Activated CD4-positive, alpha-beta T cell treated with anti-CD3 and anti-CD28 coated beads, Interleukin-2, amount 50 U/mL, for 1 hour (primary cell): ENCODE data around the gene RPS14.
A peak's percentile ranks its signal among the peaks of the same experiment; 100 is the strongest.

Source experiments
- DNase-seq: peaks from one replicate; pipeline ENCODE4 v3.0.0-alpha.2; 2020

Gene RPS14

DNA sequence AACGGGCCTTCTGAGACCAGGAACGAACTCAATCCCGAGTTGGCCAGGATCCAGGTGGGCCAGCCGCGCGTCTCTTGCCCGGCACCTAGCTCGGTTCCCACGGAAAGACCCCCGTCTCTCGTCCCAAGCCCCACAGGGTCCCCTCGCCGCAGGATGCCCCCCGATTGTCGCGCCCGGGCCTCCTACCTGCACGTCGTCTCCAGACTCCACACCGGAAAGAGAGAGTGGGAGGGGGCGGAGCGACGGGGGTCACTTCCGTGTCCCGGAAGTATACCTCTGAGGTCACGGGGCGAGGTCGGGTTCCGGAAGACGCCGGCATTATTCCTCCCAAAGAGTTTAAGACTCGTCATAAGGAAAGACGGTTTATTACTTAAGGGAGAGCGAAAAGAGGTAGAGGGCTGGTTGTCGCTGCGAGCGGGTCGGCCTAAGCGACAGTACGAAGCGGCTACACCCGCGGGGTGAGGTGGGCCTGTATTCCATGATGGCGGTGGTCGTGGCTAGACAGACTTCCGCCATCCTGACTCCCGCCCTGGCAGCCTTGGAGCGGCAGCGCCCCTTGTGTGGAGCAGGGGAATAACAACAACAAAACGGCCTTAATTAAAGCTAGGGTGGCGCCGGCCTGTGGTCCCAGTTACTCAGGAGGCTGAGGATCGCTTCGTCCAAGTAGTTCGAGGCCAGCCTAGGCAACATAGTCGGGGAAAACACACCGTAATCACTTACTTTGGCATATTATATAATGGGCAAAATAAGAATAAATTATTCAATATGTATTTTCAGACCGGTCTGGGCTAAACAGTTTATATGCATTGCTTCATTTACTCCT lies at the start of gene RPS14:
Gene RPS14 (minus strand): TSS at position 223 of the 823 bp plus-strand sequence. CDS start 2,006 bp downstream, outside the sequence.
- peak; percentile 95 for DNase-seq

DNA sequence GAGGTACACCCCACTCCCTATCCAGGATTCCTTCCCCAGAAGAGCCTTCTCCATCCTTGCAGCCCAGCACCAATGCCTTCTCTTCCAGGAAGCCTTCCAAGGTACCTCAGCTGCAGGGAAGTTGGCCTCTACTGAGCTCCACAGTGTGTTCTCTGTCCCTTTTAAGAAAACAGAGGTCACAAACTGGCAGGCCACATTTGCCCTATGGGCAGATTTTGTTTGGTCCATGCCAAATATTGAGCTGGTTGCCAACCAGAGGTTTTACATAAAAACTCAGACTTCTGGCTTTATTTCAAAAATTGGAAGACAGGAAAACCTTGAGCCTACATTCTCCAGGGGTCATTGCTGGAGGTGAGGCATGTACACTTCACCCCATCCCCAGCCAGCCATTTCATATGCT lies 49.4 kb upstream of the RPS14 start:
- no peak for DNase-seq

DNA sequence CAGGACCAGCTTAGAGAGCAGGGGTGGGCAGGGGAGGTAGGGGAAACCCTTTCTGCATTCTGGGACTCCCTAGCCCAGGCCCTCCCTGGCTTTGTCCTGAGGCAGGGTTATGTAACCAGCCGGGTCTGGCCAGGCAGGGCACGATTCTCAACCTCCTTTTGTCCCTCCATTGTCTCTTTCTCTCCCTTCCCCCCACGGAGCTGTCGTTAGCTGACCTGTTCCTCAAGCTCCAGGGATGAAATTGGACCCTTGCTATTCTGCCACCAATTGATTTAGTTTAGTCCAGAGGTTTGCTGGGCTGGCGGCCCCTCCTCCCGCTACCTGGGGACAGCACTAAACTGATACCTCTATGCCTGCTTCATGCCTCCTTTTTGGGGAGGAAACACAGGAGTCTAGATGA lies 49.0 kb upstream of the RPS14 start:
- no peak for DNase-seq

DNA sequence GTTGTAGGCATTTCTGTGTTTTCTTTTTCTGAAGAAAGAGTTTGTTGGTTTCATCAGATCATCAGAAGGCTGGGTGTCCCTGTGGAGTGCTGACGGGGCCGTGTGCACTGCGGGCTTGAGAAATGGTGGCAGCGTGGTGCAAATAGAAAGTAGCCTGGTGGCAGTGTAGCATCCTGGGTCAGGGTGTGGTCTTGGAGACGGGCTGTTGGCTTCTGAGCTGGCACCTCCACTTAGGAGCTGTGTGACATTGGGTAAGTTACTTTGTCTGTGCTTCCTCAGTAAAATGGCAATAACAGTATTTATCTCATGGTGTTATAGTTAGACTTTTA lies 48.4 kb upstream of the RPS14 start:
- DNase-seq: no peak

DNA sequence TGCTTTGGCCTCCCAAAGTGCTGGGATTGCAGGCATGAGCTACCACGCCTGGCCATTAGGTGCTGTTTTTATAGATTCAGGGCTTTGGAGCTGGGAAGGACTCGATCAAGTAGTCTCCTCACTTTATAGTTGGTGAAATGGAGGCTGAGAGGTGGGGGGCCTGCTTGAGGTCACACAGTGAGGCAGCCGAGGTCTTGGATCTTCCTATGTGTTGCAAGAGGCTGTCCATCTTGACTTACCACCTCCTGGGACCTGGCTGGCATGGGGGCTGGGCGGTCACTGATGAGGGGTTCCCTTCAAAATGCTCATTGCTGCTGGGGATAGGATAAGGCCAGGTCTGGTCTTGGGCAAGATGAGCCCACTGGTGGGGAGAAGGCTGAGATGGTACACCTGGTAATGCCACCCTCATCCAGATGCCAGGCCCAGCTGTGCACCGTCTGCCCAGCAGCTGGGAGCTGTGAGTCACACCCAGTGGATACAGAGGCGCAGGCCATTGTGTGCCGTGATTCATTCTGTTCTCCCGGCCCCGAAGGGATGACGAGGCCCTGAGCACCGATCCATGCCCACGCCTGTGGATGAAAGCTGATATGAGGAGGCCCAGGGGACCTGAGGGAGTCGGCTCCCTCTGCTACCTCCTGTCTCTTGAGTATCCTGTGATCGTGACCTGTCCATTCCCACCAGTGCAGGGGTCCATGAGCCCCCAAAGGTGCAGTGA lies 47.9 kb upstream of the RPS14 start:
- DNase-seq: no peak

DNA sequence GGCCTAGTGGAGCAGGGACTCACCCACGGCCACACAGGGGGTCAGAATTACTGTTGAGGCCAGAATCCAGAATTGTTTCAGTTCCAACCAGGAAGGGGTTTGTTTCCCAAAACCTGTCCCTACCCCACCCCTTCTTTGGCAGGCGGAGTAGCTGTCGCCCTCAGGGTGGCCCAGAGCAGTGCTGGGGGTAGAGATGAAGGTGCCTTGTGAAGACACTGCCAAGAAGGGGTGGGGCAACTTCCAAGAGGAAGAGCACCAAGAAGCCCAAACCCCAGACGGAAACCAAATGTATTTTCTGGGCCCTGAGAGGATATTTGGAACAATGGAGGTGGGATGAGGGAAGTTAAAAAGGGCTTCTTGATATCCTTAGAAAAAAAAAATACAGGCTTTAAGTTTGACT lies 47.0 kb upstream of the RPS14 start:
- DNase-seq: no peak

DNA sequence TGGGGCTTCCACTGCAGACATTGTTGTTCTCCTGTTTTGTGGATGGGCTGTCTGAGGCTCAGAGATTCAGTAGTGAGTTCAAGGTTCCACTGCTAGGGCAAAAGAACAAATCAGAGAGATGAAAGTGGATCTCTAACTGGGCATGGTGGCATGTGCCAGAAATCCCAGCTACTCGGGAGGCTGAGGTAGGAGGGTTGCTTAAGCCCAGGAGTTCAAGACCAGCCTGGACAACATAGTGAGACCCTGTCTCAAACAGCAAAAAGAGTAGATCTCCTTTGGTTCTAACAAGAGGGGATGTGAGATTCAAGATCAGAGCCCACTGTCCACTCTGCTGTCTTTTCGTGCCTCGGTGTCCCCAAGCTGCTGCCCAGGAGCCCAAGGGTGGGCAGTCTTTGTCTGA lies 46.6 kb upstream of the RPS14 start:
- no peak for DNase-seq

DNA sequence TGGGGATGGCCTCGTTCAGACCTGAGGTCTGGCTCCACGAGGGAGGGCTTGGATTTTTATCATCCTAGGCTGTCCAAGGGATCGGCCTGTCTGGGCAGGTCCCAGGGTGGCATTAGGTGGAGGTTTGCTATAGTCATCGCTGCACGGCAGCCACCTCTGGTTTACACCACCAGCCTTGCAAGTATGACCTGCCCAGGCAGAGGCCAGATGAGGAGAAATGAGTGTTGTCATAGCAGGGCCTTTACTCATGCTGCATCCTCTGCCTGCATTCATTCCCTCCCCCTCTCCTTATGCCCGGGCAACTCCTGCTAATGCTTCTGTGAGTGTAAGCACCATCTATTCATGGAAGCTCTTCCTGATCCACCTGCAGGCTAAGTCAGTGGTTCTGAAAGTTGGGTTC lies 43.1 kb upstream of the RPS14 start:
- no peak for DNase-seq

DNA sequence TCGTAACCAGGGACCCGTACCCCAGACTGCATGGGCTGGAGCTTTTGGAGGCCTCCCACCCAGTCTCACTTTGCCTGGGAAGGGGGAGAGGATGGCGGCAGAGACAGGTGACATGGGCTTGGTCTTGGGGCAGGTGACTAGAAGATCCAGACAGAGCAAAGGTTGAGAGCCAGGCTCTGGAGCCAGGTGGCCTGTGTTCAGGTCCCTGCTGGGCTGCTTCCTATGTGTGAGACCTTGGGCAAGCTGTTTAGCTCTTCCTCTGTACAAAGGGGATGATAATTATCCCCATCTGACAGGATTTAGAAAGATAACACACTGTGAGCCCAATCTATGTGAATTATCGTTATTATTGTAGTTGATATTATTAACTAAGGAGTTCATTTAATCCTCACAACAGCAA lies 42.3 kb upstream of the RPS14 start:
- DNase-seq: no peak

DNA sequence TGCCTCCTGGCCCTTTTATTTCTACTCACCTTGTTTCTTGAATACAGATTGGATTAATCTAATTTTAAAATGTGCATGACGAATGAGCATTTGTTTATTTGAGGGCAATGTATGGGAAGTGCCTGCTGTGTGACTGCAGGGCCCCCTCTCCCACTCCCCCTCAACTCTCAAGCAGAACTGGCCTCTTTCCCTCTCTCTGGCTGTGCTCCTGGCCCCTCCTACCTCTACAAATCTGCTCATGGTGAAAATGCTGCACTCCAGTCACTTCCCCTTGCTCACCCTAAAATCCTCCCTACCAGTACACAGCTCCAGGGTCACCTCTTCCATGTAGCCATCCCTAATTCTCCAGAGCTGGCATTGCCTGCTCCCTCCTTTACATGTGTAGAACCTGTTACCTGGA lies 41.2 kb upstream of the RPS14 start:
- no peak for DNase-seq

DNA sequence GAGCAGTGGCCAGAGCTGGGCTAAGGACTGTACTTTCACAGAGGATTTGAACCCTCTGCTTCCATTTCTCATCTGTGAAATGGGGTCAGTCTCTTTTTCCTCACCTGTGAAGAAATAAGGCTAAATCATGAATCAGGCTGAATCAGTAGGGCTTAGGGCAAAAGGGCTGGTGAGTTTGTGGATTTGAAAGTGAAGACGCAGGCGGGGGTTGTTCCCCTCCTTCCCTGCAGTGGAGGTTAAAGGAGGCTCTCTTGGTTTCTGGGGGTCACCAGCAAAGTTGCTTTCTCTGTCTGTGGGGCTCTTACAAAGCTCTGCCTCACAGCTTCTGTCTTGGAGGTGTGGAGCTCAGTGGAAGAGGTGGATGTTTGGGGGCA lies 40.7 kb upstream of the RPS14 start:
- no peak for DNase-seq

DNA sequence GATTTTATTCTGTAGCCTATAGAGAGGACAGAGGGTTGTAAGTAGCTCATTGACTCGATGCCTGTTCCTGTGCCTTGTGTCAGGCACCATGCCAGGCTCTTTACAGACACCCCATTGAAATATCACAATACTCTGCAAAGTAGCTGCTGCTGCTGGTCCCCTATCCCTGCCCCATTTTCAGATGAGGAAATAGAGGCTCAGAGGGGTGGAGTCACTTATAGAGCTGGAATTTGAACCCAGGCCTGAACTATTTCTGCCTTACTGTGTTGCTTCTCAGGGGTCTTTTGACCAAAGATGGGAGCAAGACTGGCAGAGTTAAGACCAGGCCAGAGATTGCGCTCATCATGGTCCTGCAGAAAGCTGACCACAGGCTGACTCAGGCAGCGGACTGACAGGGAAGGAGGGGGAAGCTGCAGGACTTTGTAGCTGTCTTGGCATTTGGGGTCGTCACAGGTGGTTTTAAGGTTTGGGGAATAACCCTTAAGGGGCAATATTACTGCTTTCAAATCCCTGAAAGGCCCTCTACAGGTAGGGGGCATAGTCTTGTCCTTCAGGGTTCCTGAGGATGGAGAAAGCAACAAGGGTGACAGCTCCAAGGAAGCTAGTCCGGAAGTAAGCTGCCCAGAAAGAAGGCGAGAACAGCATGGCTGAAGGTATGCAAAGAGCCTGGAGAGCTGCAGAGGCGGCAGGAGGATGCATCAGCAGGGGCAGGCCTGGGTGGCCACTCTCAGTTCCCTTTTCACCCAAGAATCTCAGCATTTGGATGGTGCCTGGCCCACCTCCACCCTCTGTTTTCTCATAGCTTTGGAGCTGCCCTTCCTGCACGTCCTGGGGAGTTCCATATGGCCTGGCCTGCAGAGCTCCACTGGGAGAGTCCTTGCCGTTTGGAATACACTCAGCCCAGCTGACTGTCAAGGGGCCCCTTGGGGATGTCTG lies 40.1 kb upstream of the RPS14 start:
- DNase-seq: no peak

DNA sequence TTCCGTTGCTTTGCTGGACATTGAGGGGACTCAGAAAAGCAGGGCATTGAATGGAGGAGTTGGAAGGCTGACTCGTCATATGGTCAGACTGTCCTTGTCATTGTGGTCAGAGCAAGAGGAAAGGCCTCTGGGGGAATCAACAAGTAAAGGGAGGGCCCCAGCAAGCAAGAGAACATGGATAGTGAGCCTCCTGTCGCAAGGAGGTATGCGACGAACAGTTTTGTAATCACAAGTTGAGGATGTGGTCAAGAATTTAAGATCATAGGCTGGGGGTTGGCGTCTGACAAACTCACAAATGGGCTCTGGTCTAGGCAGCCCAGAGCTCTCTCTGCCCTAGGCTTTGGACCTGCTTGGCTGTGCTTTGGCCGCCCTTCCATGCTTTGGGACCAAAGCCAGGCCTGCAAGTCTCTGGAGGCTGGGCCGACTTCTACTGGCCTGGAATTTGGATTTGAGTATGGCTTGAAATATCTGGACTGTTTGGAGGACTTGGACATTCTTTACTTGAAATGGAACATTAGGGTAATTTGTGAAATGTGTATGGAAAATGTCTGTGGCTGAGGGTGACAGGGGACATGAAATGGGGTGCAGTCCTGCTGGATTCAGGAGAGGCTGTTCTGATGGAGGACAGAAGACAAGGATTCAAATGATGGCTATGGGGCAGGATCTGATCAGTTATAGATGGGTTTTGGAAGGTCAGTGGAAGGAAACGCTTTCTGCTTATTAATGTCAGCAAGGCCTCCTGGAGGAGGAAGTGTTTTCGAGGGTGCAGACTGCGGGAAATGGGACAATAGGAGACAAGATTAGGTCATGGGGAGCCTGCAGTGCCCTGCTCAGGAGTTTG lies 39.2 kb upstream of the RPS14 start:
- no peak for DNase-seq

DNA sequence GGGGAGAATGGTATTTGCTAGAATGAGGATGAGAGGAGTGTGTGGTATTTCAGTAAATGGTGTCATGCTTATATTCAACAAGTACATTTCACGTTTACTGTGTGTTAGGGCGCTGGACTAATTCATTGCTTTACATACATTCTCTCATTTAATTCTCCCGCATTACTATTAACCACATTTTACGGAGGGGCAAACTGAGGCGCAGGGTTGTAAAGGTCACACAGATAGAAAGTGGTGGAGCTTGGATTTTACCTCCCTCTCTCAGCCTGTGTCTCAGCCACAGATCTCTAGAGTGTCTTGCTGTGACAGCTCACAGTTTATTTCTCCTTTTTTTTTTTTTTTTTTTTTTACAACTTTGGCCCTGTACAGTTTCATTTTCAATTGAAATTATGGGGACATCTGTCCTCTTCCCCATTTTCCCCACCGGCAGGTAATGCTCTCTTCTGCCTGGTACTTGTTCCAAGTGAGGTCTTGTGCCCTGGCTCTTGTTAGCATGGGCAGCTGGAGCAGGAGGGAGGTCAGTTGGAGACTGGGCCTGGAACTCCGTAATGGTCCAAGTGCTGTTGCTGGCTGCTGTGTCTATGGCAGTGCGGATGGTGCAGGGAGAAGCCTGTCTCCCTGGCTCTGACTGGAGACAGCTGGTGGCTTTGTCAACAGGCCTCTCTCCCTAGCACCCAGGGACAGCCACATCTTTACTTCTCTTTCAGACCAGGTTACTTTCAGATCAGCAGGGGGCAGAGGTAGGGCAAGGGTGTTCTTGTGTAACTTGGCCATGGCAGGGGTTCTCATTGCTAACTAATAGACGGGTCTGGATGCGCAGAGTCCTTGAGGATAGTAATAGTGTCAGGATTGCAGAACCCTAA lies 37.9 kb upstream of the RPS14 start:
- no peak for DNase-seq

DNA sequence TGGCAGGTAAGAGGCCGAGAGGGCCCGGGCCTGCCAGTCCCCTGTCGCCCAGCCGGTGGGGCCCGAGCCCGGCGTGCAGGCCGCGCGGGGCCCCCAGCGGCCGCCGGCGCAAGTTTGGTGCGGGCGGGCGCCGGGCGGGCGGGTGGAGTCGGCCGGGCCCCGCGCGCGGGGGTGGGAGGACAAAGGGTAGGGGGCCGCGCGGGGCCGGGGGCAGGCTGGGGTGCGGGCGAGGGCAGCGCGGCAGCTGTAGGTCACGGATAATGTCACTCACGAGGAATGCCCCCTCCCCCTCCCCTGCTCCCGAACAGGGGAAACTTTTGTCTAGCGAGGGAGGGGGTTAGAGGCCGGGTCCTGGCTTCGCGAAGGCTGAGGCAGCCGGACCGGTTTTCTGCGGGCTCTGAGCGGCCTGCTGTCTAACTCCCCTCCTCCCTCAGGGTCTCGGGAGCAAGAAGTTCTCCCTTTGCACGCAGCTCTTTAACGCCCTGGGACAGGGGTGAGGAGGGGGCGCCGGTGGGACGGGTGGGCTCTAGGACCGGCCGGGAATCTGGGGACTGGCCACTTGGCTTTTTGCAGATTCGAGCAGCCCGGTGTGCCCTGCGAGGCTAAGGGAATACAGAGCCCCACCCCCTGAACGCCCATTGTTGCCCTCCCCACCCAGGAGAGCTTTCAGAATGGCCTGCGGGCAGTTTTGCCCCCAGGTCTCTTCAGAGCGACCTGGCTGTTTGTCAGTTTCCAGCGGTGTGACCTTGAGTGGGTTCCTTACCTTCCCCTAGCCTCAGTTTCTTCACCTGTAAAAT lies 37.1 kb upstream of the RPS14 start:
- peak; percentile 28 for DNase-seq

DNA sequence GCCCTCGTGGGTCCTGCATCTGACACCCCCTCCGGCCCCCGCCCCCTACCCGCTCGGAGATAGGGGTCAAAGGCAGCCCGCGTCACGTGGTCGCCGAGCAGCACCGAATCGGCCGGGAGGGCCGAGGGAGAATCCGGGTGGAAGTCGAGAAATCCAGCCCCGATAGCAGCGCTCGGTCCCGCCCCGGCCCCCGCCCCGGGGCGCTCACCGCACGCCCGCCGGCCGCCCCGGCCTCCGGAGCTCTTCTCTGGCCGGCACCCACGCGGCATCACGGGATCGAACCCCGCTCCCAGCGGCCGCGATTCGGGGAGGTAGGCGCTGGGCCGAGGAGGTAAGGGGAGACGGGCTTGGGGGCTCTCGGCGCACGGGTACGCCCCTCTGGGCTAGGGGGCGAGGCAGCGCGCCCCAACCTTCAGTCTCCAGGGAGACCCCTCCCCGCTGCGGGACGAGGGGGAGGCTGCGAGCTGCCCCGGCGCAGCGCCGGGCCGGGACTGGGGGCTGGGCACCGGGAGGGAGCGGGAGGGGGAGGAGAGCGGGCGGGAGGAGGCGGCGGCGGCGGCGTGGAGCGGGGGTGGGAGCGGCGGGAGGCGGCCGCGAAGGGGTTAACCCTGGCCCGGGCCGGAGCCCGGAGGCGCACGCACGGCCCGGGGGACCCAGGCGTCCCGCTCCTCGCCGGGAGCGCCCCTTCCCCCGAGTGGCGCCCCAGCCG lies 36.3 kb upstream of the RPS14 start:
- DNase-seq: no peak

DNA sequence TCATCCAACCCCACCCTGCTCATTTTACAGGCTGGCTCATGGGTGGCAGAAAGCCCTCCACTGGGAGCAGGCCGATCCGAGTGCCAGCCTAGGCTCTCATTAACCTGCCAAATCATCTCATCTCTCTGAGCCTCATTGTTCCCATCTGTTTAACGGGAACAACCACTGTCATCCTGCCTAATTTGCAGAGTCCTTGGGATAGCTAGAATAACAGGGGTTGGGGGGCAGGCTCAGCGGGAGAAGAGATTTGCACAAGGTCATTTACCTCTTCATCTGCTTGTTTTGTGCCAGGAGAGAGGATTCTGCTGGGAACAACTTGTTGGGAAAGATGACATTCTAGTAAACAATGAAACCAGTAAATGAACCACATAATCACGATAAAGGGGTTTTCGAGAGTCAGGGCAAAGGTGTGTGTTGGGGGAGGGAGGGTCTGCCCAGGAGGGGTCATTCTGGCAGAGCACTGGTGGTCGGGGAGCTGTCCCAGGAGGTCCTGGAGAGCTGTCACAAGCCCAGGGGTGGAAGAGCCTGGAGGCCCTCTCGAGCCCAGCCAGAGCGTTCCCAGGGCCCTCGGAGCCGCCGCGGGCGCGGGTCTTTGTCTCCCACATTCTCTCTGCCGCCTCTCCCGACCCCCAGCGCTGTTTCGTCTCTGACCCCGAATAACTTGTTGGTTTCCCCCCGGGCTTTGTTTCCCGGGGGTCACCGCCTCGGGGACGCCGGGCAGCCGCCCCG lies 35.6 kb upstream of the RPS14 start:
- no peak for DNase-seq

DNA sequence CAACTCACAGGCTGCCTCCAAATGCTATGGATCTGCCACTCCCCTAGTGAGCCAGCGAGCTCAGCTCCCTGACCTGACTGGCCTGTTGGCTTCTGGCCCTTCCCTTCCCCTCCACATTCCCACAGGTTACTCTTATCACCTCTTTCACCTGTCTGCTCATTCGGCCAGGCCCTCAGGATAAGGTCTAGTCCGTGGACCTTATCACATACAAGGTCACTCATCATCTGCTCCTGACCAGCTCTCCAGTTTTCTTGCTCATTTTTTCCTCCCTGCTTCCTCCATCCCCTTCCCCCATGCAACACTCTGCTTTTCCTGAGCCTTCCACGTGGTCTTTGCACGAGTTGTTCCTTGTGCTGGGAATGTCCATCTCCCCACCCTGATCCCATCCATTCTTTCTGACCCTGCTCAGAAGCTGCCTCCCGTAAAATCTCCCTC lies 32.5 kb upstream of the RPS14 start:
- DNase-seq: no peak

DNA sequence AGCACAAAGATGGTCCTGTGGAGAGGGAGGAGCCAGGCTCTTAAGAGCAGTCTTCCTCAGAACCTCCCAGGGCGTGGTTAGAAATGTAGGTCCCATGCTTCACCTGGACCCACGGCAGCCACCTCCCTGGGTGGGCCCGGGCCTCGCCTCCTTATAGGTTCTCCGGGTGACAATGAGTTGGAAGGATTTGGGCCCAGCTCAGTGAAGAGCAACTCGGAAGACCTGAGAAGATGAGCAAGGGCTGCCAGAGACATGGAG lies 32.1 kb upstream of the RPS14 start:
- no peak for DNase-seq

DNA sequence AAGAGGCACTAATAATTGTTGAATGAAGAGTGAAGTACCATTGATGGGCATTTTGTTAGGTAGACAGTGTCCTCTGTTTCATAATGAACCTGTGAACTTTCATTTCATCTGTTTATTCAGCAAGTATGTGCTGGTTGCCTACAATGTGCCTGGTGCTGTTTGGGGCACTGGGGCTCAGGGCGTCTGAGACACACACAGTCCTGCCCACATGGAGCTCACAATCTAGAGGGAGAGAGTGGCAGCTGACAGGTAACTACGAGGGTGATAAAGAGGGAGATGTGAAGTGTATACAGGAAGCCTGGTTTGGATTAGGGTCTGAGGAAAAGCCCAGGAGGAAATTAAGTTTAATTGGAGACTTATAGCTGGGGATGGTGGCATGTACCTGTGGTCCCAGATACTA lies 29.9 kb upstream of the RPS14 start:
- no peak for DNase-seq
